Mesendoderm (in vitro differentiated cells): ENCODE measurements around the gene KRT86.

Experiments used
- DNase-seq: peaks from one replicate; pipeline ENCODE4 v3.0.0; 2013
- H2AK5ac ChIP-seq: 2 replicates; pipeline ENCODE4 v1.6.1; 2013; ENCODE audit warnings: low read length, inconsistent platforms
- H2BK120ac ChIP-seq: 2 replicates; pipeline ENCODE4 v1.6.1; 2013; ENCODE audit warnings: low read depth, mild to moderate bottlenecking, low read length, moderate library complexity, mixed read lengths
- H2BK15ac ChIP-seq: replicated peaks from 2 replicates; pipeline ENCODE4 v1.6.1; 2013; ENCODE audit warnings: low read depth, mild to moderate bottlenecking, moderate library complexity
- H2BK5ac ChIP-seq: 2 replicates; pipeline ENCODE4 v1.6.1; 2013; ENCODE audit warnings: low read length, inconsistent platforms
- H3K18ac ChIP-seq: 2 replicates; pipeline ENCODE4 v1.6.1; 2013; ENCODE audit warnings: mild to moderate bottlenecking, low read length, mixed read lengths
- H3K23ac ChIP-seq: one replicate; pipeline ENCODE4 v1.6.1; 2013; ENCODE audit warnings: low read length
- H3K27ac ChIP-seq: 2 replicates; pipeline ENCODE4 v1.5.1; 2013; ENCODE audit warnings: low read depth, mild to moderate bottlenecking, inconsistent platforms, low read length, moderate library complexity
- H3K27me3 ChIP-seq: 2 replicates; pipeline ENCODE4 v1.6.1; 2013; ENCODE audit warnings: low read length, control low read depth, mild to moderate bottlenecking, inconsistent platforms; ENCODE audit not compliant: insufficient read depth, poor library complexity
- H3K36me3 ChIP-seq: 2 replicates; pipeline ENCODE4 v1.6.1; 2013; ENCODE audit warnings: low read length, inconsistent platforms; ENCODE audit not compliant: control insufficient read depth, insufficient read depth
- H3K4ac ChIP-seq: one replicate; pipeline ENCODE4 v1.6.1; 2013; ENCODE audit warnings: low read depth, mild to moderate bottlenecking, low read length, moderate library complexity
- H3K4me1 ChIP-seq: 2 replicates; pipeline ENCODE4 v1.6.1; 2013; ENCODE audit warnings: low read depth, low read length, inconsistent platforms; ENCODE audit not compliant: control insufficient read depth
- H3K4me2 ChIP-seq: 2 replicates; pipeline ENCODE4 v1.6.1; 2013; ENCODE audit warnings: low read length
- H3K4me3 ChIP-seq: 2 replicates; pipeline ENCODE4 v1.5.1; 2013; ENCODE audit warnings: mild to moderate bottlenecking, low read length
- H3K56ac ChIP-seq: one replicate; pipeline ENCODE4 v1.6.1; 2013; ENCODE audit warnings: low read length
- H3K79me1 ChIP-seq: 2 replicates; pipeline ENCODE4 v1.6.1; 2013; ENCODE audit warnings: low read length, inconsistent platforms
- H3K79me2 ChIP-seq: 2 replicates; pipeline ENCODE4 v1.6.1; 2013; ENCODE audit warnings: mild to moderate bottlenecking, low read length; ENCODE audit not compliant: control insufficient read depth, insufficient read depth
- H3K9ac ChIP-seq: 2 replicates; pipeline ENCODE4 v1.6.1; 2013; ENCODE audit warnings: low read length, inconsistent platforms
- H4K5ac ChIP-seq: one replicate; pipeline ENCODE4 v1.6.1; 2013; ENCODE audit warnings: low read length
- H4K8ac ChIP-seq: one replicate; pipeline ENCODE4 v1.6.1; 2013; ENCODE audit warnings: low read depth, mild to moderate bottlenecking, control low read depth, low read length, moderate library complexity
- WGBS: extraction: QIAGEN DNeasy Blood & Tissue Kit; methylation state at CpG from one replicate; pipeline ENCODE4 v1.1.7; 2013; ENCODE audit warnings: low lambda C conversion rate, missing lambda C conversion rate; ENCODE audit not compliant: insufficient coverage; ENCODE audit errors: extremely low coverage; 5-methylcytosine and 5-hydroxymethylcytosine counted together

Gene KRT86

DNA sequence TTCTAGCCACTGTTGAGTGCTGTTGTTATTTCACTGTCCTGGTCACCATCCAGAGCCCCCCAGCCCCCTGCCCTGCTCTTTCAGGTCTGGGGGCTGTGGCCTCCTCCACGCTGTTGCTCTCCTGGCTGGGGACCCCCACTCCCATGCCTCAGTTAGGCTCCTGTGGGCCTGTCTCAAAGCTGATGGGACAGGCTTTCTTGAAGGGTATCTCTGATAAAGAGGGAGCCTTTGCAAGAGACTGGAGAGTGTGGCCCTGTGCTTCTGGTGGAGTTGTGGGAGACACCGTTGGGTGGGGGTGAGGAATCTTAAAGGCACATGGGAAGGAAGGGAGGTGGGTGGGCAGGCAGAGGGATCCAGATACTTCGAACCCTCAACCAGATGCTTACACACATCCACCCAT lies 12.2 kb upstream of the KRT86 start:
- Histone ChIP-seq H3K4ac (no peak overlapping the region), H4K5ac (no peak overlapping the region), H3K23ac (no peak overlapping the region), H3K27ac (no peak overlapping the region), H2BK120ac (no peak overlapping the region), H2BK15ac (no peak overlapping the region), H3K9ac (no peak overlapping the region), H4K8ac (no peak overlapping the region), H2AK5ac (no peak overlapping the region), H3K4me3 (no peak overlapping the region), H3K36me3 (no peaks in the 10 kb centered on the region), H3K4me1 (no peaks in the 10 kb centered on the region), H3K79me1 (no peaks in the 10 kb centered on the region), H3K18ac (no peak overlapping the region), H3K4me2 (no peak overlapping the region), H2BK5ac (no peak overlapping the region), H3K56ac (no peak overlapping the region), H3K27me3 (peaks cover 8% of the 10 kb centered on the region), H3K79me2 (no peaks in the 10 kb centered on the region)
- no CpG with 5 or more reads among the region's 3 CpGs for WGBS
- DNase-seq, result no peak

DNA sequence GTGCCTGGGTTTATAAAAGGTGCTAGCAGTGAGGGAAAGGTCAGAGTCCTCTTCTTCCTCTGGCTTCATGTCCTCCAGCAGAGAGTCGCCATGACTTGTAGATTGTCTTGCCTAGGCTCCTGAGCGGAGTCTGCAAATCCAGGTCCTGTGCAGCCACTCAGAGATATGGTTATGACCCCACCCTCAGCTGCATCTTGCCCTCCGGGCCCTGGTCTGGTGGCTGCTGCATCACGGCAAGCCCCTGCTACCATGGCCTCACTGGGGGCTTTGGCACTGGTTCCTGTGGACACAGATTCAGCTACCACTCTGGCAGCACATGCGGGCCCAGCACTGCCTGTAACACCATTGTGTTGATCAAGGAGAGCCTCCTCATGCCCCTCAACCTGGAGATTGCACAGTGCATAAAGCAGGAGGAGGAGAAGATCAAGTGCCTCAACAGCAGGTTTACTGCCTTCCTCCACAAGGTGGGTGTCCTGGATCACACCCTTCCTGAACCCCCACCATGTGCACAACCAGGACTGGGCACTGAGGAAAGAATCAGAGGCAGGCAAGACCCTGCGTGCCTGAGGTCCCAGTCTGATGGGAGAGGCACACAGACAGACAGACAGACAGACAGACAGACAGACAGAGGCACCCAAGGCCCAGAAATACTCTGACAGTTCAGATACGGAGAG lies 10.5 kb upstream of the KRT86 start:
- H3K79me2 ChIP-seq, result no peaks in the 10 kb centered on the region
- no peak overlapping the region for H3K4me3 ChIP-seq
- no peak overlapping the region for H2BK120ac ChIP-seq
- H3K9ac ChIP-seq, result no peak overlapping the region
- H3K79me1 ChIP-seq, result no peaks in the 10 kb centered on the region
- DNase-seq, result no peak
- H3K27me3 ChIP-seq, result peaks cover 3% of the 10 kb centered on the region
- H3K4ac ChIP-seq, result no peak overlapping the region
- H2AK5ac ChIP-seq, result no peak overlapping the region
- H4K5ac ChIP-seq, result no peak overlapping the region
- H3K56ac ChIP-seq, result no peak overlapping the region
- no peak overlapping the region for H4K8ac ChIP-seq
- H3K4me2 ChIP-seq, result no peak overlapping the region
- no peak overlapping the region for H3K18ac ChIP-seq
- no peak overlapping the region for H3K27ac ChIP-seq
- H2BK15ac ChIP-seq, result no peak overlapping the region
- H3K4me1 ChIP-seq, result no peaks in the 10 kb centered on the region
- no peaks in the 10 kb centered on the region for H3K36me3 ChIP-seq
- no CpG with 5 or more reads among the region's 7 CpGs for WGBS
- no peak overlapping the region for H3K23ac ChIP-seq
- H2BK5ac ChIP-seq, result no peak overlapping the region

DNA sequence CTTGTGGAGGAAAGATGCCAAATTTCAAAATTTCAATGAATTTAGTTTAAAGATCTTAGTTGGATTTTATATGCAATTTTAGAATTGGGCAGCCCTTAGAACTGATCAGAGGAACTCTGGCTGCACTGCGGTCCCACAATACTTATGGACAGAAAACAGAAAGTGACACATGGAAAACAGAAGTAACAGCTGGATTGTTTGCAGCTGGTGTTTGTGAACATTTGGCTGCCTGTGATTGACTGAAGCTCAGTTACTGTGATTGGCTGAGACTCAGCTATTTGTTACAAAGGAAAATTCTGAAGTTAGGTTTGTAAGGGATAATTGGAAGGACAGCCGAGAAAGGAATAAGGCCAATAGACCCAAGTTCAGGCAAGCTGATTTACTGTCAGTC lies 10.0 kb upstream of the KRT86 start:
- Histone ChIP-seq H2BK120ac (no peak overlapping the region), H3K23ac (no peak overlapping the region), H3K9ac (no peak overlapping the region), H2AK5ac (no peak overlapping the region), H2BK15ac (no peak overlapping the region), H3K79me2 (no peaks in the 10 kb centered on the region), H3K4me1 (no peaks in the 10 kb centered on the region), H3K4me2 (no peak overlapping the region), H4K5ac (no peak overlapping the region), H3K27ac (no peak overlapping the region), H3K27me3 (no peaks in the 10 kb centered on the region), H3K79me1 (no peaks in the 10 kb centered on the region), H3K36me3 (no peaks in the 10 kb centered on the region), H3K18ac (no peak overlapping the region), H2BK5ac (no peak overlapping the region), H4K8ac (no peak overlapping the region), H3K56ac (no peak overlapping the region), H3K4ac (no peak overlapping the region), H3K4me3 (no peak overlapping the region)
- no CpG with 5 or more reads among the region's 2 CpGs for WGBS
- no peak for DNase-seq

DNA sequence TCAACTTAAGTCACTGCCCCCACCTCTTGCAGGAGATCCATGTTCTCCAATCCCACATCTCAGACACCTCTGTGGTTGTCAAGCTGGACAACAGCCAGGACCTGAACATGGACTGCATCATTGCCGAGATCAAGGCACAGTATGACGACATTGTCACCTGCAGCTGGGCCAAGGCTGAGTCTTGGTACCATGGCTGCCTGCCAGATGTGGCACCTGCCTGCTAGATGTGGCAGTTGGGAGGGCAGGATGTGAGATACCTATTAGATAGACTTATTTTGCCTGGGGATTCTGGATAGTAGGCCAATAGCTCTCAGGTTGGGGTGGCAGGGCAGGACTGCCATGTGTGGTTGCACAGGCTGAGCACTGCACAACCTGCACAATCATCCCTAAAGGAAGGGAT lies 7.9 kb upstream of the KRT86 start:
- H3K27me3 ChIP-seq, result no peaks in the 10 kb centered on the region
- H3K4ac ChIP-seq, result no peak overlapping the region
- H3K56ac ChIP-seq, result no peak overlapping the region
- H2BK5ac ChIP-seq, result no peak overlapping the region
- no peak overlapping the region for H3K4me3 ChIP-seq
- H3K4me1 ChIP-seq, result no peaks in the 10 kb centered on the region
- no peak overlapping the region for H2BK15ac ChIP-seq
- no peak overlapping the region for H3K23ac ChIP-seq
- H3K27ac ChIP-seq, result no peak overlapping the region
- H3K9ac ChIP-seq, result no peak overlapping the region
- no peak overlapping the region for H2BK120ac ChIP-seq
- H4K5ac ChIP-seq, result no peak overlapping the region
- no CpG with 5 or more reads among the region's 2 CpGs for WGBS
- no peaks in the 10 kb centered on the region for H3K79me2 ChIP-seq
- no peak overlapping the region for H4K8ac ChIP-seq
- H3K4me2 ChIP-seq, result no peak overlapping the region
- no peak overlapping the region for H3K18ac ChIP-seq
- DNase-seq, result no peak
- no peaks in the 10 kb centered on the region for H3K36me3 ChIP-seq
- H2AK5ac ChIP-seq, result no peak overlapping the region
- H3K79me1 ChIP-seq, result no peaks in the 10 kb centered on the region

DNA sequence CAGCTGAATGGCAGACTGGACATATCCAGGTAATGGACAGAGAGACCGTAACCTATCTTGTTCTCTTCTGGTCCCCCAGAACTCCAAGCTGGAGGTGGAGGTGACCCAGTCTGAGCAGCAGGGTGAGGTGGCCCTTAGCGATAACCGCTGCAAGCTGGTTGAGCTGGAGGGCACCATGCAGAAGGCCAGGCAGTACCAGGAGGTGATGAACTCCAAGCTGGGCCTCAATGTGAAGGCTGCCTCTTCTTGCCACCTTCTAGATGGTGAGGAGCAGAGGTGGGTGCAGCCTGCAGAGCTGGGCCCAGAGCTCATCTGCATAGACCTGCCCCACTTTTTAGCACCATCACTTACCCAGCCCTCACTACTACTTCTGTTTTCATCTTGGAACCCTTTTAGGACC lies 7.2 kb upstream of the KRT86 start:
- Histone ChIP-seq H4K5ac (no peak overlapping the region), H3K4me3 (no peak overlapping the region), H3K4me2 (no peak overlapping the region), H2BK15ac (no peak overlapping the region), H3K23ac (no peak overlapping the region), H4K8ac (no peak overlapping the region), H3K27ac (no peak overlapping the region), H3K18ac (no peak overlapping the region), H3K9ac (no peak overlapping the region), H3K79me1 (no peaks in the 10 kb centered on the region), H3K79me2 (no peaks in the 10 kb centered on the region), H3K4me1 (no peaks in the 10 kb centered on the region), H3K4ac (no peak overlapping the region), H3K56ac (no peak overlapping the region), H2AK5ac (no peak overlapping the region), H3K27me3 (no peaks in the 10 kb centered on the region), H3K36me3 (no peaks in the 10 kb centered on the region), H2BK120ac (no peak overlapping the region), H2BK5ac (no peak overlapping the region)
- no CpG with 5 or more reads among the region's 3 CpGs for WGBS
- no peak for DNase-seq

DNA sequence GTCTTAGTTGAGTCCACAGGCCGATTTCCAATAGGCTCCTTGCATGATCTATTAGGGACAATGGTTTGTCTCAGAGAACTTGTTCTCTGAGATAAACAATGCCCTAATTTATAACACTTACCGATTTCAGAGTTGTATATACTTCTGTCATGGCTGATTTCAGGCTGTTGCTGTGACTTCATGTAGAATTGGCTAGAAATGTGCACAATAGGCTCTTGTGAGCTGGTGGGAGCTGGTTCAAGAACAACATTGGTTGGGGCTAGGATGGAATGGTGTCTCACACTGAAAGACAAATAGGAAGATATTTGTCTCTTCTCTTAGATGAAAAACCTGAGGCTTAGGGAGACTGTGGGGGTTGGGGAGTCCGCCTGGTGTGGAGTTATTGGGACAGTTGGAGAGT lies 6.7 kb upstream of the KRT86 start:
- Histone ChIP-seq H3K4me1 (no peaks in the 10 kb centered on the region), H4K5ac (no peak overlapping the region), H2BK120ac (no peak overlapping the region), H2BK5ac (no peak overlapping the region), H3K9ac (no peak overlapping the region), H4K8ac (no peak overlapping the region), H3K4me3 (no peak overlapping the region), H3K79me1 (no peaks in the 10 kb centered on the region), H2BK15ac (no peak overlapping the region), H3K36me3 (no peaks in the 10 kb centered on the region), H3K79me2 (no peaks in the 10 kb centered on the region), H3K18ac (no peak overlapping the region), H3K56ac (no peak overlapping the region), H3K27ac (no peak overlapping the region), H3K27me3 (no peaks in the 10 kb centered on the region), H2AK5ac (no peak overlapping the region), H3K4me2 (no peak overlapping the region), H3K4ac (no peak overlapping the region), H3K23ac (no peak overlapping the region)
- DNase-seq, result no peak
- no CpG with 5 or more reads among the region's 3 CpGs for WGBS
